ENCODE measurements around the gene CIDEA.
"Not testable (repeated sequence)": the region's sequence is repeated elsewhere in the genome, so short reads cannot be mapped to it uniquely, and the experiment has no call there.

The CIDEA gene

GRCh38 chr18:12239431-12239830, 14.7 kb upstream of the CIDEA start:
- no peak for DNase-seq

GRCh38 chr18:12242658-12243260, 11.4 kb upstream of the CIDEA start:
- DNase-seq, result no peak

GRCh38 chr18:12243272-12243671, 10.9 kb upstream of the CIDEA start:
- DNase-seq, result not testable (repeated sequence)

GRCh38 chr18:12245793-12246135, 8.4 kb upstream of the CIDEA start:
- no peak for DNase-seq

- no peak for DNase-seq
Observed at GRCh38 chr18:12246849-12247808, 7.0 kb upstream of the CIDEA start.

- no peak for DNase-seq
Observed at GRCh38 chr18:12247946-12248345, 6.2 kb upstream of the CIDEA start.

GRCh38 chr18:12248926-12249720, 5.0 kb upstream of the CIDEA start:
- DNase-seq, result no peak

- no peak for DNase-seq
Observed at GRCh38 chr18:12251311-12251710, 2.9 kb upstream of the CIDEA start.

GRCh38 chr18:12252061-12252460, 2.1 kb upstream of the CIDEA start:
- DNase-seq, result no peak

- no peak for DNase-seq
Observed at GRCh38 chr18:12253027-12253426, 1.1 kb upstream of the CIDEA start.

GRCh38 chr18:12253663-12254135, 462 bp upstream of the CIDEA start:
- DNase-seq, result no peak

GRCh38 chr18:12254820-12255511, 805 bp downstream of the CIDEA start:
- no peak for DNase-seq

- no peak for DNase-seq
Observed at GRCh38 chr18:12255626-12256026, 1.5 kb downstream of the CIDEA start.

- DNase-seq, result no peak
Observed at GRCh38 chr18:12256951-12257350, 2.8 kb downstream of the CIDEA start.

GRCh38 chr18:12257996-12258718, 4.0 kb downstream of the CIDEA start:
- DNase-seq, result no peak

GRCh38 chr18:12258719-12259705, 4.9 kb downstream of the CIDEA start:
- no peak for DNase-seq

GRCh38 chr18:12262748-12263147, 8.6 kb downstream of the CIDEA start:
- DNase-seq, result no peak

- no peak for DNase-seq
Observed at GRCh38 chr18:12264864-12265263, 10.7 kb downstream of the CIDEA start.

- DNase-seq, result peak; percentile 50
Observed at GRCh38 chr18:12271376-12272235, 17.4 kb downstream of the CIDEA start.

- DNase-seq, result no peak
Observed at GRCh38 chr18:12274793-12275192, 20.6 kb downstream of the CIDEA start.

All from activated CD4-positive, alpha-beta T cell treated with anti-CD3 and anti-CD28 coated beads, Interleukin-2, amount 50 U/mL, for 1 hour (primary cell).